ENCODE results near the gene GIPC2.
"Not testable (repeated sequence)": the region's sequence is repeated elsewhere in the genome, so short reads cannot be mapped to it uniquely, and the experiment has no call there.

Gene GIPC2, protein sequence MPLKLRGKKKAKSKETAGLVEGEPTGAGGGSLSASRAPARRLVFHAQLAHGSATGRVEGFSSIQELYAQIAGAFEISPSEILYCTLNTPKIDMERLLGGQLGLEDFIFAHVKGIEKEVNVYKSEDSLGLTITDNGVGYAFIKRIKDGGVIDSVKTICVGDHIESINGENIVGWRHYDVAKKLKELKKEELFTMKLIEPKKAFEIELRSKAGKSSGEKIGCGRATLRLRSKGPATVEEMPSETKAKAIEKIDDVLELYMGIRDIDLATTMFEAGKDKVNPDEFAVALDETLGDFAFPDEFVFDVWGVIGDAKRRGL

DNA sequence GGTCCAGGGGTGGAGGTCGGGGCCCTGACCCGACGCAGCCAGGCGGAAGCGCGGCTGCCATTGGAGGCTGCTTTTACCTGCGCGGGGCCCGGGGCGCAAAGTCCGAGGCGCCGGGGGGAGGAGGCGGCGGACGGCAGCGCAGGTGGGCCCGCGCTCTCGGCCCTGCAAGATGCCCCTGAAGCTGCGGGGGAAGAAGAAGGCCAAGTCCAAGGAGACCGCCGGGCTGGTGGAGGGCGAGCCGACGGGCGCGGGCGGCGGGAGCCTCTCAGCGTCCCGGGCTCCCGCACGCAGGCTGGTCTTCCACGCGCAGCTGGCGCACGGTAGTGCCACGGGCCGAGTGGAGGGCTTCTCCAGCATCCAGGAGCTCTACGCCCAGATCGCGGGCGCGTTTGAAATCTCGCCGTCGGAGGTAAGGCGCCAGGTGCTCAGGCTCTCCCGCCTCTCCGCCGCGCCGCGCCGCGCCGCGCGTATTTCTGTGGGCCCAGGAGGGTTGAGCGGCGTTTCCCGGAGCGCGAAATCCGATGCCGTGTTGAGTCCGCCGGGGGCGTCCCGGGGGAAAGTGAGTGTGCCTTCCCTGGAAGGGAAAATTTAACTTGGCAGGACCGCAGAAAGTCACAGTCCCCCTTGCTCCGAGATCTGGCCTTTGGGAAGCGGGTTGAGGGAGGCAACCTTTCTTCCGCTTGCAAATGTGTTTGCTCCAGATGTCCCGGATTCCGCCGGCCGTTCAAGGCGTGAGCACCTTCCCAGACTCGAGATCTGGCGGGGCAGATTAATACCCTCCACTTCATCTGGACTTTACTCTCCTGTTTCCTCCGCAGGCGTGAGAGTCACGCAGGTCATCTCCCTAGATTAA lies at the start of gene GIPC2:
TSS of gene GIPC2 (plus strand) at position 41 of the 853 bp plus-strand sequence. CDS start at position 170, 129 bp downstream.
- Histone ChIP-seq H3K9me3 (ENCODE audit: control insufficient read depth, insufficient read depth, low read length) (no peaks in the 10 kb centered on the region), H3K4me3 (ENCODE audit: low read depth, low read length) (peak within 1 kb of the TSS; percentile 77), H3K36me3 (ENCODE audit: control insufficient read depth, insufficient read depth, low read length) (no peaks in the 10 kb centered on the region), H3K27me3 (ENCODE audit: control insufficient read depth, insufficient read depth, low read length) (peaks cover 27% of the 10 kb centered on the region), H3K9ac (ENCODE audit: low read depth, low read length) (peak within 1 kb of the TSS; percentile 71), H3K4me1 (ENCODE audit: control insufficient read depth, insufficient read depth, low read length) (peaks cover 5% of the 10 kb centered on the region)

DNA sequence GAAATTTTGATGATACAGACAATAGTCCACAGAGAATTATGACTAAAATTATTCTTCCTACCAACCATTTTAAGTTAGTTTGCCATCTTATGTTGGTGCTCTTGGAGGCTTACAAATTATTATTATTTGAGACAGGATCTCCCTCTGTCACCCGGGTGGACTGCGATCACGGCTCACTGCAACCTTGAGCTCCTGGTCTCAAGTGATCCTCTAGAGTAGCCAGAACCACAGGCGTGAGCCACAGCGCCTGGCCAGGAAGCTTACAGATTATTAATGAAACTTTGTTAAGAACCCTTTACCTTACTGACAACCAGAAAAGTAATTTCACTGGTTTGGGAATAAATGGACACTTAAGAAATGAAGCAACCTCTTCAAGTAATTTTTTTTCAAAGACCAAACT lies 49.0 kb upstream of the GIPC2 start:
- Histone ChIP-seq H3K4me3 (ENCODE audit: low read depth, low read length) (no peak overlapping the region), H3K27me3 (ENCODE audit: control insufficient read depth, insufficient read depth, low read length) (no peaks in the 10 kb centered on the region), H3K9ac (ENCODE audit: low read depth, low read length) (no peak overlapping the region), H3K4me1 (ENCODE audit: control insufficient read depth, insufficient read depth, low read length) (no peaks in the 10 kb centered on the region), H3K9me3 (ENCODE audit: control insufficient read depth, insufficient read depth, low read length) (no peaks in the 10 kb centered on the region), H3K36me3 (ENCODE audit: control insufficient read depth, insufficient read depth, low read length) (no peaks in the 10 kb centered on the region)

DNA sequence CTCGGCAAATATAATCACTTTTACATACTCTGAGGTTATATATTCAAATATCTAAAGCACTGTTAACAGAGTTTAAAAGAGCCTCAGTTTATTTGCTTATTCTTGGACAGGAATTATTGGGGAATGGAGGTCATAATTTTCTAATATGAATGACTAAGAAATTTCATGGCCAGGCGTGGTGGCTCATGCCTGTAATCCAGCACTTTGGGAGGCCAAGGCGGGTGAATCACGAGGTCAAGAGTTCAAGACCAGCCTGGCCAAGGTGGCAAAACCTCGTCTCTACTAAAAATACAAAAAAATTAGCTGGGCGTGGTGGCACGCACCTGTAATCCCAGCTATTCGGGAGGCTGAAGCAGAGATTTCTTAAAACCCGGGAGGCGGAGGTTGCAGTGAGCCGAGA lies 45.2 kb upstream of the GIPC2 start:
- H3K36me3 ChIP-seq (ENCODE audit: control insufficient read depth, insufficient read depth, low read length); H3K9ac ChIP-seq (ENCODE audit: low read depth, low read length); H3K4me3 ChIP-seq (ENCODE audit: low read depth, low read length); H3K27me3 ChIP-seq (ENCODE audit: control insufficient read depth, insufficient read depth, low read length); H3K4me1 ChIP-seq (ENCODE audit: control insufficient read depth, insufficient read depth, low read length); H3K9me3 ChIP-seq (ENCODE audit: control insufficient read depth, insufficient read depth, low read length): not testable (repeated sequence)

DNA sequence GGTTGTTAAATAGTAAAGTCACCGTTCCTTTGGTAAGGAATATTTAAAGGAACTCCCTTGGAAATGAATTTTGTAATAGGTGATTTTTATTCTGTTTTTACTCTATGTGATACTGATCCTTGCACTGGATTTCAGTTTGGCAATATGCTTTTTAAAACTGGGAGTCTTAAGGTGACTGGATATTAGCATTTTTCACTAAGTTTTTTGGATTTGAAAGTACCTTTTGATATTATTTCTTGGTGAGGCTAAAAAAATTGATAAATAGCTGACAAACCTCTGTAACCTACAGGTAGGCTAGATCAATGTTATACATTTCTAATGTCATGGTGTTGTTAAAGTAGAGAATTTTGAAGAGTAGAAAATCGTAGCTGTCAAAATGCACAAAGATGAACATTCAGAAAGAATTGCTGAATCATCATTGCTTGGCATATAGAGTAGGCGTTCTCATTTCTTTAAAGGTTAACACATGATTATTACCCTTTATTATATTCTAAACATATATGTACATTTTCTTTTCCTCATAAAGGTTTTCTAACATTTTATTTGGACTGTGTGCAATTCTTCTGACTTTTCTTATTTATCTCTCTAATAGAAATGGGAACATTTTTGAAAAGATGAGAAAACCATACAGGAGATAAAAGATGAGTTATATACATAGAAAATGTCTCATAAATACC lies 42.6 kb upstream of the GIPC2 start:
- no peak overlapping the region for H3K4me3 ChIP-seq (ENCODE audit: low read depth, low read length)

DNA sequence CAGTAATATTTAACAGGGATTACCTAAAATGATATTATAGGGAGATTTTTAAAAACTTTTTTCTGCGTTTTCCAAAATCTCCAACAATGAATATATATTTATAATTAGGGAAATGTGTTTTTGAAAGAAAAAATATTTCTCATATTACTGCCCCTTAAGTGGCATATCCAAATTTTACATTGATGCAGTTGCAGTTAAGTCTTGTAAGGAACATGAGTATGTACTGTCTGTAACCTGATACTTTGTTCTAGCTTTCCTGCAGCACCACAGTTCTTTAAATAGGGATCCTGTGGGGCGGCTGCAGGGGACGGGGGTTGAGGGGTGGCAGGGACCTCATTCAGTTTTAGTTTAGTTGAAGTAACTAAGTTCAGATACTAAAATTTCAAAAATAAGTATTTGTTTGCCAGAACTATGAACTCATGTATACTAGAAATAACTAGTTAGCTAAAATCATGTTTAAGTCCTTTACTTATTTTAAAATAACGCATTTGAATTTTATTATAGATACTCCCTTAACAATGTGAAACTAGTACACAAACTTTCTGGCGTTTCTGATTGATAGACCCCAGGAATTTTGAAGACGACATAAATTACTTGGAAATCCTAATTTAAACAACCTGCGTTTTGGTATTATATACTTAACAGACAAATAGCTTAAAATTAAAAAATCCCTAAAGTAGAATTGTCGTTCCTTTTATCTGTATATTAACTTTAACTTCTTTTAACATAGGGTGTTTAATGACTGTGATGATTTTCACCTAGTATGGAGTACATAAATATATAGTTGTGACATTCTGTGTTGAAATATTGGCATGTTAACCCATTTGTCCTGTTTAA lies 41.7 kb upstream of the GIPC2 start:
- Histone ChIP-seq H3K36me3 (ENCODE audit: control insufficient read depth, insufficient read depth, low read length) (no peaks in the 10 kb centered on the region), H3K4me3 (ENCODE audit: low read depth, low read length) (peak overlapping the region; percentile 48), H3K9ac (ENCODE audit: low read depth, low read length) (peak overlapping the region; percentile 24), H3K9me3 (ENCODE audit: control insufficient read depth, insufficient read depth, low read length) (no peaks in the 10 kb centered on the region), H3K4me1 (ENCODE audit: control insufficient read depth, insufficient read depth, low read length) (no peaks in the 10 kb centered on the region), H3K27me3 (ENCODE audit: control insufficient read depth, insufficient read depth, low read length) (no peaks in the 10 kb centered on the region)

More for the DNA sequence above, 42.6 kb upstream of the GIPC2 start:
- Histone ChIP-seq H3K4me1 (ENCODE audit: control insufficient read depth, insufficient read depth, low read length) (no peaks in the 10 kb centered on the region), H3K9ac (ENCODE audit: low read depth, low read length) (no peak overlapping the region), H3K27me3 (ENCODE audit: control insufficient read depth, insufficient read depth, low read length) (no peaks in the 10 kb centered on the region), H3K36me3 (ENCODE audit: control insufficient read depth, insufficient read depth, low read length) (no peaks in the 10 kb centered on the region), H3K9me3 (ENCODE audit: control insufficient read depth, insufficient read depth, low read length) (no peaks in the 10 kb centered on the region)

DNA sequence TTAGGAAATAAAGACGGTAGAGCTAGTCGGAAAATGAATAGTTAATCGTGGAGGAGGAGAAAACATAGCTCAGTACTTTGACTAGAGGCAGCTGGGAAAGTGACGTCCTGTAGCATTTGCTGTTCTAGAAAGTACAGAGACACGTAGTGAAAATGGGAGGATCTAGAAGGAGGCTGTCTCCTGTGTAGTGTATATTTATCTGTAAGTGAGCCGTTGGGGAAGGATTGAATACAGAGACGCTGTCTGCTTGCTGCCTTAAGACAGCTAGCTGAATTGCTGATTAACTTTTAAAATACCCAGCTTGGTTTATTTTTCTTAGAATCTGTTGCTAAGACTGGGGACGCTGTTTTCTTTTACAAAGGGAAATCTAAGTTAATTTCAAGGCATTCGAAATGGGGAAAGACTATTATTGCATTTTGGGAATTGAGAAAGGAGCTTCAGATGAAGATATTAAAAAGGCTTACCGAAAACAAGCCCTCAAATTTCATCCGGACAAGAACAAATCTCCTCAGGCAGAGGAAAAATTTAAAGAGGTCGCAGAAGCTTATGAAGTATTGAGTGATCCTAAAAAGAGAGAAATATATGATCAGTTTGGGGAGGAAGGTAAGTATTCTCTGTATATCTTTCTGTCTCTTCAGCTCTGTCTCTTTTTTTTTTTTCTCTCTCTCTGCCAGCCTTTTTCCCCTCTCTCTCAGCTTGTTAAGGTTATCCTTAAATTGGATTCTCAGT lies 40.9 kb upstream of the GIPC2 start, which contains the start of gene DNAJB4:
TSS of gene DNAJB4 (plus strand) at position 221 of the 729 bp plus-strand sequence. CDS start at position 393, 172 bp downstream.
- Histone ChIP-seq H3K9me3 (ENCODE audit: control insufficient read depth, insufficient read depth, low read length) (no peaks in the 10 kb centered on the region), H3K27me3 (ENCODE audit: control insufficient read depth, insufficient read depth, low read length) (no peaks in the 10 kb centered on the region), H3K4me1 (ENCODE audit: control insufficient read depth, insufficient read depth, low read length) (no peaks in the 10 kb centered on the region), H3K9ac (ENCODE audit: low read depth, low read length) (peak within 1 kb of the TSS; percentile 24), H3K36me3 (ENCODE audit: control insufficient read depth, insufficient read depth, low read length) (no peaks in the 10 kb centered on the region), H3K4me3 (ENCODE audit: low read depth, low read length) (peak within 1 kb of the TSS; percentile 48)

DNA sequence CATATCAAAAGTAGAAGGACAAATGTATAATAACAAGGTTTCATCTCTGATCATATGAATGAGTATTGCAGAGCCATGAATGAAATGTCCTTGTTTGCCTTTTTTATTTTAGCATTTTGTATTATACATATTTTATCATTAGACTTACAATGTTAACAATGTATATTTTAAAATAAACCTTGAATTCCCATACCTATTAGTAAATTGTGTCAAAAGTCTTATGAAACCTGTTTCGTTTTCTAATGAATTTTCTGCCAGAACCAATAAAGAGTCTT lies 40.4 kb upstream of the GIPC2 start:
- Histone ChIP-seq H3K27me3 (ENCODE audit: control insufficient read depth, insufficient read depth, low read length) (no peaks in the 10 kb centered on the region), H3K36me3 (ENCODE audit: control insufficient read depth, insufficient read depth, low read length) (no peaks in the 10 kb centered on the region), H3K9ac (ENCODE audit: low read depth, low read length) (peak overlapping the region; percentile 1), H3K4me3 (ENCODE audit: low read depth, low read length) (peak overlapping the region; percentile 48), H3K4me1 (ENCODE audit: control insufficient read depth, insufficient read depth, low read length) (no peaks in the 10 kb centered on the region), H3K9me3 (ENCODE audit: control insufficient read depth, insufficient read depth, low read length) (no peaks in the 10 kb centered on the region)

DNA sequence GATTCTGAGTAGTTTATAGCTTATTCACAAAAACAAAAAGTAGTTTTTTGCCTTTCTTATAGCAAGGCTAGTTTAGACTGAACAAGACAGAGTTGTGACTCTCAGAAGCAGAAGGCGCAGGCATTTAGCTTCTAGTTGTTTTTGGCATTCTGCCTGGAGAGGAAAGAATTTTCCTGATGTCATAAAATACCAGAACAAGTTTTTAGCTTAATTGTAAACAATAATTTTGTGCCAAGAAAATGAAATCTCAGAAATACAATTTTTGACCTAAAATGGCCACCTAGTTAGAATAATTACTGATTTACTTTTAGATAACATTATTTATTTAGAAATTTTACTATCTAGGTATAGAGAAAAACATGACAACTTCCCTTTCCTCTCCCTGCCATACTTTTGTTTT lies 40.0 kb upstream of the GIPC2 start:
- H3K9me3 ChIP-seq (ENCODE audit: control insufficient read depth, insufficient read depth, low read length), result no peaks in the 10 kb centered on the region
- no peaks in the 10 kb centered on the region for H3K4me1 ChIP-seq (ENCODE audit: control insufficient read depth, insufficient read depth, low read length)
- H3K4me3 ChIP-seq (ENCODE audit: low read depth, low read length), result peak overlapping the region; percentile 48
- H3K36me3 ChIP-seq (ENCODE audit: control insufficient read depth, insufficient read depth, low read length), result no peaks in the 10 kb centered on the region
- no peaks in the 10 kb centered on the region for H3K27me3 ChIP-seq (ENCODE audit: control insufficient read depth, insufficient read depth, low read length)
- H3K9ac ChIP-seq (ENCODE audit: low read depth, low read length), result no peak overlapping the region

DNA sequence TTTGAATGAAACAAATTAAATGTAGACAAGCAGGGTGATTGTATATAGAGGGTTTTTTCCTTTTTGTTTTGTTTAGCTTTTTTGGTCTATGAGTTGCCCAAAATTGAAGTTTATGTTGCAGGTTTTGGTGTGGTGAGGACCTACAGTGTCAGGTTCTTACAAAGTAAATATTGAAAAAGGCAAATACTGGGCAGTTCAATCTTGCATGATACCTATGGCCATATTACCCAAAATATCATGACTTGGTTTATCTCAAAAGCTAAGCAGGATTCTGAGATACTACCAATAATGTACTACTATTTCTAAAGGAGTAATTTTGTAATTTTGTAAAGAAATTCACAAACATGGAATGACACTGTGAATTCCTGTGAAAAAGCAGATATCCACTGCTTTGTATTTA lies 39.2 kb upstream of the GIPC2 start:
- no peaks in the 10 kb centered on the region for H3K27me3 ChIP-seq (ENCODE audit: control insufficient read depth, insufficient read depth, low read length)
- H3K4me1 ChIP-seq (ENCODE audit: control insufficient read depth, insufficient read depth, low read length), result no peaks in the 10 kb centered on the region
- H3K9ac ChIP-seq (ENCODE audit: low read depth, low read length), result no peak overlapping the region
- no peaks in the 10 kb centered on the region for H3K9me3 ChIP-seq (ENCODE audit: control insufficient read depth, insufficient read depth, low read length)
- peak overlapping the region; percentile 30 for H3K4me3 ChIP-seq (ENCODE audit: low read depth, low read length)
- H3K36me3 ChIP-seq (ENCODE audit: control insufficient read depth, insufficient read depth, low read length), result no peaks in the 10 kb centered on the region

DNA sequence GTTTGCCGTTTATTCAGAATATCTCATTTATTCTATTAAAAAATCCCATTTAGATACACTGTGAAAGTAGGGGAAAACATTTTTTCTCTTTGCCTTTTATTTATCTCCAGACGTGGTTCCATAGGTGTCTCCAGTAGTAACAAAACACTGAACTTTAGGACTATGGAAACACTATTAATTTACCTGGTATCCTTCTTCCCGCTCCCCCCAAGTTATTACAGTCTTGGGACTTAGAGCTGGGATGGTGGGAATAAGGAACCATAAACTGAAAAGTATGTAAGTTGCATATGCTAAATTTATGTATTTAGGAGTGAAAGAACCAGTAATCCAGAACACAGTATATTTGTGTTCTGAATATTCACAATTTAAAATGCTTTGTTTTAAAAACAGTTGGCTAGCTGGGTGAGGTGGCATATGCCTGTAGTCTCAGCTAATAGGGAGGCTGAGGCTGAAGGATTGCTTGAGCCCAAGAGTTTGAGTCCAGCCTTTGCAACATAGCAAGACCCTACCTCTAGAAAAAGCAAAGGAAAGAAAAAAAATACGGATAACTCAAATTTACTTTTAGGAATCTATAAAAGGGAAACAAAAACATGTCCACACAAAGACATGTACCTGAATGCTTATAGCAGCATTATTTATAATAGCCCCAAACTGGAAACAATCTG lies 38.0 kb upstream of the GIPC2 start:
- Histone ChIP-seq H3K36me3 (ENCODE audit: control insufficient read depth, insufficient read depth, low read length) (no peaks in the 10 kb centered on the region), H3K27me3 (ENCODE audit: control insufficient read depth, insufficient read depth, low read length) (no peaks in the 10 kb centered on the region), H3K4me1 (ENCODE audit: control insufficient read depth, insufficient read depth, low read length) (no peaks in the 10 kb centered on the region), H3K9me3 (ENCODE audit: control insufficient read depth, insufficient read depth, low read length) (no peaks in the 10 kb centered on the region), H3K9ac (ENCODE audit: low read depth, low read length) (no peak overlapping the region), H3K4me3 (ENCODE audit: low read depth, low read length) (no peak overlapping the region)
